ENCODE data around the gene SSBP4.

DNA sequence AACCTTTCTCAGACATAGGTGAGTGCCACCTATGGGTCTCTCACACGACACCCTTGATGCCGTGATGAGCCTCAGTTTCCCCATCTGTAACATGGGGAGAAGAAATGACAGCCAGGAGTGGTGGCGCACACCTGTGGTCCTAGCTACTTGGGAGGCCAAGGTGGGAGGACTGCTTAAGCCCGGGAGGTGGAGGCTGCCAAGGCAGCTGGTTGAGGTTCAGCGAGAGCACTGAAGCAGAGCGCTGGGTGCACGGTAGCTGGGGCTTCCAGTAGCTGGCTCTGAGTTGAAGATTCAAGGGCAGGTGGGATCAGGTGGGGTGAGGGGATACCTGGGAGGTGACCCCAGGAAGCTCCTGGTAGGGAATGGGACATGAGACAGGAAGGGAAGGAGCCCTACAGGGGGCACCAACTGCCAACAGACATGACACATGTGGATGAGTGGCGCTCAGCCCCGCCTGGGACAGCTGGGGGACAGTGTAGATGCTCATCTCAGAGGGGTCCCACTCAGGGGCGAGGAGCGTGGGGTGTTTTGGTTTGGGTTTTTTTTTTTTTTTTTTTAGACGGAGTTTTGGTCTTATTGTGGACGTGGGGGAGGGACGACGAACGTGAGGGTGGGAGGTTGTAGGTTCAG lies 6.5 kb upstream of the SSBP4 start:
- TF ChIP-seq CTCF (IDR thresholded peaks at IDR 0.05) = no peak
- no peak for TF ChIP-seq POLR2A (IDR thresholded peaks at IDR 0.05)
